Spleen (tissue), 7 donors: Measurements from ENCODE around the gene PPP1R14B.

Source experiments
- CTCF ChIP-seq, 11 experiments: fragments of 200-600 bp in 7 of 11; fragments of 450-650 bp in 4 of 11; sonication (generic) in 4 of 11; IDR thresholded peaks in 8 of 11; conservative IDR thresholded peaks in 3 of 11; 1 replicate in 7 of 11; 2 replicates in 4 of 11; pipeline versions ENCODE4 v1.4.0 to v1.8.0; 2016 to 2021; ENCODE audit warnings: antibody characterized with exemption in 11 of 11, inconsistent platforms in 4 of 11, mild to moderate bottlenecking in 1 of 11
- POLR2A ChIP-seq, 3 donors: fragments of 450-650 bp; IDR thresholded peaks; one replicate each; pipeline ENCODE4 v1.5.1; 2017; ENCODE audit warnings: antibody characterized with exemption in 3 of 3, mild to moderate bottlenecking in 1 of 3
- donor health status: DM: no; HTN: no; CAD: no; lungs with moderate emphysema.
- donor health status: DM: no; HTN: no; CAD: no.
- donor health status: DM: no; HTN: no; CAD: no.

- TF ChIP-seq CTCF (IDR thresholded peaks at IDR 0.05 in 8 of 11, conservative IDR thresholded peaks at IDR 0.05 in 3 of 11) (no peak), POLR2A (IDR thresholded peaks at IDR 0.05) (no peak)
Observed at GRCh38 chr11:64229090-64229743, 17.5 kb downstream of the PPP1R14B start.
